PFSK-1 (cell line): ENCODE data around the gene SETBP1.

Source experiments
- POLR2AphosphoS5 ChIP-seq: IDR thresholded peaks from 2 replicates; pipeline ENCODE4 v1.6.1; 2012; ENCODE audit warnings: low read depth, mild to moderate bottlenecking, control low read depth, low read length, moderate library complexity
- SIN3A ChIP-seq: IDR thresholded peaks from 2 replicates; pipeline ENCODE4 v1.6.1; 2012; ENCODE audit warnings: mild to moderate bottlenecking, low read length, moderate library complexity, borderline replicate concordance; ENCODE audit not compliant: insufficient read depth

DNA sequence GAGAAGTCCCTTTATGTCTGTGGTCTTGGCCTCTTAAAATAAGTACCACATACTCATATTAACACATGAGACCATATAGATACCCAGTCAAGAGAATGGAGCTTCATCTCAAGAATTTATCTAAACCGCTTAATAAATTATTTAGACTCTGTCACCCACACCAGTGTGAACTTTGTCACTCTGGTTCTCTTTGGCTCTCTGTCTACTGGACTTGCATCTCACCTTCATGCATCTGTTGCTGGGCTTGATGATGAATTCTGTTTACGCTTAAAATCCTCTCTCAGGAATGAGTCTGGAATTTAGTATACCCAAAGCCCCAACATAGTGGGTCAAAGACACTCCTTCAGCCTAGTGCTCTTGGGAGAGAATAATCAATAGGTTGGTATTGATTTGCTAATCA, 73.9 kb downstream of the SETBP1 start:
- no peak for TF ChIP-seq SIN3A
- TF ChIP-seq POLR2AphosphoS5: no peak
